AML-193 (cell line): ENCODE results near the gene HTR7.
A peak's percentile ranks its signal among the peaks of the same experiment; 100 is the strongest.

Experiments used
- DNase-seq, 2 experiments: peaks; one replicate each; lab custom pipeline; 2025; lab: John Stamatoyannopoulos, UW

HTR7 gene

DNA sequence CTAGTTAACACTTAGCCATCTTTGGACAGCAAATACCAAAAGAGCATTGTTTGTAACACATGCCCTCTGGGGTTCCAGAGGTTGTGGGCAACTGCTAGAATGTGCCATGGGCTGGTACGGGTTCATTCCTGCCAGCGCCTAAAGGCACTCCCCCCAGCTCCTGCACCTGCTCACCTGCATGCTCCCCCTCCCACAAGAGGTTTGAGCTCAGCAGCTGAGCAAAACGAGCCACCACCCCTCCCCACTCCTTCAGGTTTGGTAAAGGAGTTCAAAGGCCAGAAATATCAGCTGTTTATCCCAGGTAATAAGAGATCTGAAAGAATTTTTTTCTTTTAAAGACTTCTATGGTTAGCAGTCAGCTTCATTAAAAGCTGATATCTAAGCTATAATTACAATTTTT lies 53.5 kb downstream of the HTR7 start:
- no peak for DNase-seq

DNA sequence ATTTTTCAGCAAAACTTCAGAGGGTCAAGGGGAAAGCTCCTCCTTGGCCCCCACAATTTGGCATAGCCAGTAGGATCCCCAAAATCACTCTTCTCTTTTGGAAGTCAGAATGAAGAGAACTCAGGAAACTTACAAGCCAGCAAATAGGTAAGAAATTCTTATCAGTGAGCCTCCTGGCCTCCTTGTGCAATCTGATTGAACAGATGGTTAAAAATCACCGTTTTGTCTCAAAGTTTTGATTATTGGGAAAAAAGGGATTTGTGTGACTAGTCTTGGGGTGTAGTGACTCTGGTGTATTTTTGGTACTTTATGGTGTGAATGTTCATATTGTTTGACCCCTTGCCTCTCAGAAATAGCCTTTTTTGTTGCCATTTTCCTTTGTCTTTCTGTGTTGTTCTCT lies 56.2 kb downstream of the HTR7 start:
- no peak for DNase-seq

DNA sequence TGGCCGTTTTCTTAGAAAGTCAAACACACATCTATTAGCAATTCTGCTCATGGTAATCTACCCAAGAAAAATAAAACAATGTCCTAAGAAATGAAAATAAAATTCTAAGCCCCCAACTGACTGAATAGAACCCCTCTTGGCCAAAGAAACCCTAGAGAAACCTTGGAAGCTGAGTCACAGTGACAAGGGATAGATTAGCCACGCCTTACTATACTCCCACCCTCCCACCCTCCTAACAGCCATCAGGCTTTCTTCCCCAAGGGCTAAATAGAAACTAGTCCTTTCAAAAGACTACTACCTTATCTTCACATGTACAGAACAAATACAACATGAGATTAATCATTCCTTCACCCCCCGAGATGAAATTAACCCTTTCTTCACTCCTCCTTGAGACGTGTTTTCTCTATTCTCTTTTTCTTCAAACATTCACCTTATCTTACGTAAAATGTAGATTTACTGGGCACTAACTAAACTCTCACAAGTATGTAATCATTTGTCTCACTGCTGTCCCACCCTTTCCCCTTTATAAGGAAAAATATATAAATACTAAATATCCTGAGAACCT lies 57.5 kb downstream of the HTR7 start:
- no peak for DNase-seq

- no peak for DNase-seq
Observed at GRCh38 chr10:90799172-90799571, 58.7 kb downstream of the HTR7 start.

DNA sequence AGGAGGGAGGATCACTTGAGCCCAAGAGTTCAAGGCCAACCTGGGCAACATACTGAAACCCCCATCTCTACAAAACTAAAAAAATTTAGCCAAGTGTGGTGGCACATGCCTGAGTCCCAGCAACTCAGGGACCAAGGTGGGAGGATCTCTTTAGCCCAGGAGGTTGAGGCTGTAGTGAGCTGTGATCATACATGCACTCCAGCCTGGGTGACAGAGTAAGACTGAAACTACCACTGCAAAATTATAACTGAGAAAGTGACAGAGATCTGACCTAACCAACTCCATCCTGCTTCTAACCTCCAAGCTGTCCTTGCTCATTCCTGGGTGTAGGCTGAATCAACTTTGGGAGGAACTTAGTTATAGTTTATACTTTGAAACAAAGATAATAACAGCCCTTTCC lies 59.4 kb downstream of the HTR7 start:
- DNase-seq, result no peak

DNA sequence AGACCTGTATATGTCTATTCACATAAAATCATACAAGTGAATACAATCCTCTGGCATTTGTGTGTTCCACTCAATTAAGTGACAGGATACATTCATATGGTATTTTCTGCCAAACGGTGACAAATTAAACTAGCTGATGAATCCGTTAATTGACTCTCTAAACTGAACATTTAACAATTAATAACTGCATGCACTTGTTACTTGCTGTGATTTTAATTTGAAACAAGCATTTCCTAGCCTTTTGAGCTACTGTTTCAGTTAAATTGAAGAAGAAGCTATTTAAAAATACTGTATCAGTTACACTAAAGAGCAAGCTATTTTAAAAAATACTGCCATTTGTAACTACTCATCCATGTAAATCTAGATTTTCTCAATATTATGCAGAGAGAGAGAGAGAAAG lies 67.4 kb downstream of the HTR7 start:
- no peak for DNase-seq

DNA sequence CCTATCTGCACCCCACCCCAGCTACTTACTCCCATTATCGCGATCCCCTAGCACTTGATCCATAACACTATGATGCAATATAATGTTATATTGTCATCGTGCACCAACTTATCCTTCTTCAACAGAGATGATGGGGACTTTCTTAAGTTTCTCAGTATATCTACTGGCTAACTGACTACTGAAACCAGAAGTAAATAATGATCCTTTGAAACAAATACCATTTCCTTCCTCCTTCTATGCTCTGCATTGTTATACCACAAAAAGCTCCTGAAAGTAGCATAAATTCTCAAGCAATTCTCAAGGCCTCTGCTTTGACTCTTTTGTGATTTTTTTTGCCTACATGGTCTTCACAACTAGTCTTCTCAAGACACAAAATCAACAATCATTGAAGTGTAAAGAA lies 68.9 kb downstream of the HTR7 start:
- DNase-seq, result peak in 1 of 2 experiments; percentile 0

DNA sequence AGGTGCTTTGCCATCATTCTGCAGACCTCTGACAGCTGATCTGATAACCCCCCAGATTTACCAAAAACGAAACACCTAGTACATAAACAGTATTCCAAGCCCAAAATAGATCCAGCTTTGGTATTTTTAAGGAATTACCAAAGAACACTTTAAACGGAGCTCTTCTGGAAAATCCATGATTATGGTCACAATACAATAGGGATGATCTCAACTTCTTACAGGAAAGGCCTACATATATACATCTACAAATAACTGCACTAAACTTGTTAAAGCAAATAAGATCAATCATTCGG lies 69.7 kb downstream of the HTR7 start:
- no peak for DNase-seq

DNA sequence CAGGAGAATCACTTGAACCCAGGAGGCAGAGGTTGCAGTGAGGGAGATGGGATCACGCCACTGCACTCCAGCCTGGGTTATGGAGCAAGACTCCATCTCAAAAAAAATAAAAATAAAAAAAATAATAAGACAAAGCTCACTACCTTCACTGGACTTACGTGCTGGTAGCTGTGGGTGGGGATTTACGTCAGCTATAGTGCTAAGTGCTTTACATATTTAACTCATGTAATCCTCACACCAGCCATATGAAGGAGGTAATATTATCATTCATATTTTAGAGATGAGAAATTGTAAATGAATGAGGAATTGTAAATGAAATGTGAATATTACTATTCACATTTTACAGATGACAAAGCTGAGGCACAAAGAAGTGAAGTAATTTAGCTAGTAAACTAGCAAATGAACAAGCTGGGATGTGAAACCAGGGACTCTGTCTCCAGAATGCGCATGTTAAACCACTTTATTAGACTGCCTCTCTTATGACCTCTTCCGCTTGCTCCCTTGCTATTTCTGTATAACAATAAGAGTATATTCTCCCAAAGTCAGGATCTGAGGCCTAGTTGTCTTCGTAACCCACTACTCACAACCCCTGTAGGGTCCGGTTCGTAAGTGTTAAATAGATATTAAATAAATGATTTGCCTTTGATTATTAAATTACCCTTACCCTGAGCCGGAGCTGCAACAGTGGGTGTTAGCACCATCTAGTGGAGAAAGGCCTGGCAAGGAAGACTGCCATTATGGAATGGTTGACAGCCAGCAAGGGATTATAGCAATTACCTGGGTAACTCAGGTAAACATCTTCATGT lies 70.2 kb downstream of the HTR7 start:
- DNase-seq, result peak; percentile 17 to 20

- DNase-seq, result no peak
Observed at GRCh38 chr10:90785782-90786181, 72.1 kb downstream of the HTR7 start.

DNA sequence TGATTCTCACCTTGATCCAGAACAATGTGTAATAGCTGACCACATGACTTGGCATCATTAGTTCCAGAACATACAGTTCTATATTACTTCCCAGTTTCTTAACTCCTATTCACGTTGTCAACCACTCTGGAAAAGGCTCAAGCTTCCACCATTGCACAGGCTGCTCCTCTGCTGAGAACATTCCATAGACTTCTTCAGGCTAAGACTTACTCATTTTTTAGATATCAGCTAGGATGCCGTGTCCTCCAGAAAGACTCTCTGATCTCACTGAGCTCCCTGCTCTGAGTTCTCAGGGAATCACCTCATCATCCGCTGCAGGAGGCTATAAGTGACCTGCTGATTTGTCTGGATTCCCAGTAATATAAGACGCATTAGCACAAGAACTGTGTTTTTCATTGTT lies 73.1 kb downstream of the HTR7 start:
- no peak for DNase-seq

GRCh38 chr10:90780488-90780887 lies 77.4 kb downstream of the HTR7 start:
- no peak for DNase-seq

DNA sequence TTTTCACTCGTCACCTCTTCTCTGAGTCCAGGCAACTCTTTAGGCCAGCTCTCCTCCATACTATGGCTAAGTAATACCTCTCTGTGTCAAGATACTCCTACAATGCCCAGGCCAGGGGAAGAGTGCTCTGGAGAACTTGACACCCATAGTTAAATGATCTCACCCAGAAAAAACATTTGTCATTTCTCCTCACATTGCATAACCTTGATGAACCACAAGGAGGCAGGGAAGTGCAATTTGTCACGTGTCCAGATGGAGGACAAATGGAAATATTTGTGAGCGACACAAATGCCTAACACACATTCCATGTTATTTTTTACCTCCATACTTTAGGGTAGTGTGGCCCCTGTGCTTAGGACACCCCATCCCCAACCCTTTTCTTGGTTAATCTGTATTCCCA lies 78.3 kb downstream of the HTR7 start:
- peak in 1 of 2 experiments; percentile 22 for DNase-seq

DNA sequence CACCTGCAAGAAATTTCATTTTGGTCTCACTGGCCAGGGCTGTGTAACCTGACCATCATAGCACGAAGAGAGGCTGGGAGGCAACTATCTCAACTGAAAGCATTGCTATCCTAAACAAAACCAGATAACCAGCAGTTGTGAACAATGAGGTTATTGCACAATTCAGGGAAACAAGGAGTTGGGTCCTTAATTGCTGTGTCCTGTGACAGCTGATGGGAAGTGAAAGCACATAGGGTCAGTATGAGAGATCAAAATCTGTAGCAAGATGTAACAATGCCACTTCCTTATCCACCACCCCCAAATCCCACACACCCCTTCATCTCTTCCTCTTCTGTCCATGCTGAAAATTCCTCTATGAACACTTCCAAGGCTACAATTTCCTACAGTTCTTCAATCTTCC lies 80.2 kb downstream of the HTR7 start:
- DNase-seq, result no peak

- DNase-seq, result no peak
Observed at GRCh38 chr10:90775351-90776028, 82.3 kb downstream of the HTR7 start.

DNA sequence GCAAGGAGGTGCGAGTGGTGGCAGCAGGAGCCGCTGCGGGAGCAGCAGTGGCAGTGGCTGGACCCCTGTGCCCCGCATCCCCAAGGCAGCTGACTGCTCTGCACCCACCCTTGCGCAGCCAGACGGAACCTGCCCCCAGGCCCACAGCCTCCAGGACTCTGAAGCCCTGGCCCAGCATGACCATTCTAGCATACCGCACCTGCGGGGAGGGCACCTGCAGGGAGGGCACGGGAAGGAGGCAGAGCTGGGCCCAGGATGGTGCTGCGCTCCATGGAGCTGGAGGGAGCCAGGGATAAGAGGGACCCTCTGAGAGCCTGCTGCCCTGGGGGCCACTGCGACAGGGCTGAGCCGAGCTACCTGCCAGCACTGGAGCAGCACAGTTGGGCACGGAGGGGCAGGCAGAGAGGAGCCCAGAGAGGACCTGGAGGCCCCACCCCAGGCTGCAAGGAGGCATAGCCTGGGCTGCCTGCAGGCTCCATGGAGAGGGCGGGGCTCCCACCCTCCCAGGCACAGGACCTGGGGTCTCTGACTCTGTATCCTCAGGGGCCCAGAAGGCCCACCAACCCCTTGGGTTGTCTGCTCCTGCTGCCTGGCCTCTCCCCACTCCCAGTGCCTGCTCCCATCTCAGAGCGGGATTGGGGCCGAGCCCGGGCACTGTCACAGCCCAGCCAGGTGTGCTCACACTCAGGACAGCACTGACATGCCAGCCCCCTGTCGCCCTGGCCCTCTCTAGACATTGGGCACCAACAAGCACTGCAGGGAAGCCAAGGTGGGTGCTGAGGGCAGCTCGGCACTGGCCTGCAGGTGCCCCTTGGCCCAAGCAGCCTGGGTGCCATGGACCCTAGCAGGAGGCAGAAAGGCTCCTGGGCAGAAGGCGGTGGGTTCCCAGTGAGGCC lies 87.6 kb downstream of the HTR7 start:
- no peak for DNase-seq

- peak; percentile 14 to 24 for DNase-seq
Observed at GRCh38 chr10:90751107-90751997, 106.5 kb downstream of the HTR7 start.

DNA sequence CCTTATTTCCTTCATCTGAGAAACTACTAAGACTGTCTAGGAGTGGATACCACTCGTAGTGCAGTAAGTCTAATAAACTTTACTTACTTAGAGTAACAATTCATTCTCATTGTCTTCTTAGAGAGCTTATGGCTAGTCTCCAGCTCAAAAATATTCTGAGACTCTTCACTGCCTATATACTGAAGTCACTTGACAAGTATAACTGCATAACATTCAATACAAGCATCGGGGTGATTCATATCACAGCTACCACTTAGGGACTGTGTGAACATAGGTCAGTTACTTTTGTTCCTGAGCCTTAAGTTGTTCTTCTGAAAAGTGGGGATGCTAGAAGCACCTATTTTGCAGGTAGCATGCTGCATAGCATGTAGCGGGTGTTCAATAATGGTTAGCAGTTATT lies 111.0 kb downstream of the HTR7 start:
- no peak for DNase-seq

DNA sequence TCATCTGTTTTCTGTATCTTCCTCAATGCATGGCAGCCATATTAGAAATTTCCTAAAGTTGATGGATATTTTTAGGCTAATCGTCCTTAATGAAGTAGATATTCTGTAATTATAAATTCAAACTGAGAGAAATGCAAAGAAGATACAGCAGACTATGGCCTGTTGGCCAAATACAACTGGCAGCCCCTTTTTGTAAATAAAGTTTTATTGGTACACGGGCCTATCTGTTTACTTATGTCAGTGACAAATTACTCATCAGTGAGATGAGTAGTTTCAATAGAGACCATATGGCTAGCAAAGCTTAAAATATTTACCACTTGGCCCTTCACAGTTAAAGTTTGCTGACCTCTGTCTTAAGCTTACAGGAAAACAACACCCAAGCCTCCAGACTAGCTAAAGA lies 112.3 kb downstream of the HTR7 start:
- no peak for DNase-seq

- no peak for DNase-seq
Observed at GRCh38 chr10:90743291-90743690, 114.5 kb downstream of the HTR7 start.

GRCh38 chr10:90741926-90742565 lies 115.8 kb downstream of the HTR7 start:
- DNase-seq, result no peak
